Esophagus muscularis mucosa (tissue), 3 donors: ENCODE data around the gene MOCOS.

ENCODE experiments used
- POLR2A ChIP-seq: fragments of 450-650 bp; IDR thresholded peaks from one replicate; pipeline ENCODE4 v1.6.1; 2017; ENCODE audit warnings: antibody characterized with exemption, moderate library complexity, mild to moderate bottlenecking, low read depth
- TF ChIP-seq, protein P1 (sequence below), 3 experiments: fragments of 200-600 bp in 2 of 3; fragments of 450-650 bp in 1 of 3; sonication (generic) in 2 of 3; IDR thresholded peaks; one replicate each; pipeline ENCODE4 v1.5.1; 2017 to 2019; ENCODE audit warnings: antibody characterized with exemption in 3 of 3, mild to moderate bottlenecking in 2 of 3, moderate library complexity in 1 of 3

- TF ChIP-seq, protein P1, sequence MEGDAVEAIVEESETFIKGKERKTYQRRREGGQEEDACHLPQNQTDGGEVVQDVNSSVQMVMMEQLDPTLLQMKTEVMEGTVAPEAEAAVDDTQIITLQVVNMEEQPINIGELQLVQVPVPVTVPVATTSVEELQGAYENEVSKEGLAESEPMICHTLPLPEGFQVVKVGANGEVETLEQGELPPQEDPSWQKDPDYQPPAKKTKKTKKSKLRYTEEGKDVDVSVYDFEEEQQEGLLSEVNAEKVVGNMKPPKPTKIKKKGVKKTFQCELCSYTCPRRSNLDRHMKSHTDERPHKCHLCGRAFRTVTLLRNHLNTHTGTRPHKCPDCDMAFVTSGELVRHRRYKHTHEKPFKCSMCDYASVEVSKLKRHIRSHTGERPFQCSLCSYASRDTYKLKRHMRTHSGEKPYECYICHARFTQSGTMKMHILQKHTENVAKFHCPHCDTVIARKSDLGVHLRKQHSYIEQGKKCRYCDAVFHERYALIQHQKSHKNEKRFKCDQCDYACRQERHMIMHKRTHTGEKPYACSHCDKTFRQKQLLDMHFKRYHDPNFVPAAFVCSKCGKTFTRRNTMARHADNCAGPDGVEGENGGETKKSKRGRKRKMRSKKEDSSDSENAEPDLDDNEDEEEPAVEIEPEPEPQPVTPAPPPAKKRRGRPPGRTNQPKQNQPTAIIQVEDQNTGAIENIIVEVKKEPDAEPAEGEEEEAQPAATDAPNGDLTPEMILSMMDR (IDR thresholded peaks at IDR 0.05), result no peak
- TF ChIP-seq POLR2A, result no peak
Observed at GRCh38 chr18:36249392-36249791, 62.1 kb downstream of the MOCOS start.
